AG09319 (cell line): Measurements from ENCODE around the gene RTN4IP1.
"Not testable (repeated sequence)": the region's sequence is repeated elsewhere in the genome, so short reads cannot be mapped to it uniquely, and the experiment has no call there.

Experiments used
- DNase-seq: peaks from one replicate; pipeline ENCODE4 v3.0.0-alpha.2; 2010; ENCODE audit warnings: low read depth; ENCODE audit errors: extremely low read depth
- CTCF ChIP-seq: IDR thresholded peaks from 2 replicates; pipeline ENCODE4 v1.5.1; 2011; ENCODE audit warnings: low read depth, mild to moderate bottlenecking, inconsistent platforms, low read length, moderate library complexity

Gene RTN4IP1

GRCh38 chr6:106609699-106610098 lies 19.6 kb downstream of the RTN4IP1 start:
- peak; percentile 25 for TF ChIP-seq CTCF

DNA sequence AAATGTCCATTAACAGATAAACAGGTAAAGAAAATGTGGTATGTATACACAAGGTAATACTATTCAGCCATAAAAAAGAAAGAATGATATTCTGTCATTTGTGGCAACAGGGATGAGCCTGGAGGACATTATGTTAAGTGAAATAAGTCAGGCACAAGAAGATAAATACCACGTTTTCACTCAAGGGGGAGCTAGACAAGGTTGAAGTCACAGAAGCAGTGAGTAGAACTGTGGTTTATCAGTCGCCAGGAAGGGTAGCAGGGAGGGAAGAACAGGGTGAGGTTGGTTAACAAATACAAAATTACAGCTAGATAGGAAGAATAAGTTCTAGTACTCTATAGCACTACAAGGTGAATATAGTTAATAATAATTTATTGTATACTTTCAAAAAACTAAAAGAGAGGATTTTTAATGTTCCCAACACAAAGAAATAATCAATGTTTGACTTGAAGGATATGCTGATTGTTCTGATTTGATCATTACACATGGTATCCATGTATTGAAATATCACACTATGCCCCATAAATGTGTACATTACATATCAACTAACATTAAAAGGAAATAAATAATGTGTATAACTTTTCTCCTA lies 21.1 kb downstream of the RTN4IP1 start:
- DNase-seq: no peak
- TF ChIP-seq CTCF: peak; percentile 44

More at GRCh38 chr6:106609699-106610098, 19.6 kb downstream of the RTN4IP1 start:
- no peak for DNase-seq

DNA sequence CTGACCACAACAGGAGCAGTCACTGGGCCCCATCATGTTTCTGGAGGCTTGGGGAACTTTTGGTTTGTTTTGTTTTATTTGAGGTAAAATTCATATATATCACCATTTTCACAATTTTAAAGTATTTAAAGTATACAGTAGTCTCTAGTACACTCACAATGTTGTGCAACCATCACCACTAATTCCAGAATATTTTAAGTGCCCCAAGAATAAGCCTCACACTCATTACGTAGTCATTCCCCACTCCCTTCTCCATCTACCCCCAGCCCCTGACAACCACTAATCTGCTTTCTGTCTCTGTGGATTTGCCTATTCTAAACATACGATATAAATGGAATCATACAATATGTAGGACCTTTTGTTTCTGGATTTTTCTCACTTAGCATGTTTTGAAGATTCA lies 29.0 kb downstream of the RTN4IP1 start:
- no peak for DNase-seq
- TF ChIP-seq CTCF: no peak

- DNase-seq: no peak
- TF ChIP-seq CTCF: no peak
These were observed 29.9 kb downstream of the RTN4IP1 start for GRCh38 chr6:106599440-106599839.

GRCh38 chr6:106591111-106591825 lies 38.0 kb downstream of the RTN4IP1 start:
- TF ChIP-seq CTCF: no peak
- peak; percentile 46 for DNase-seq

GRCh38 chr6:106588937-106589336 lies 40.4 kb downstream of the RTN4IP1 start:
- DNase-seq: not testable (repeated sequence)

- no peak for TF ChIP-seq CTCF
- no peak for DNase-seq
These were observed 42.4 kb downstream of the RTN4IP1 start for GRCh38 chr6:106586815-106587415.
